Skeletal muscle cell (primary cell): ENCODE data around the gene HMGN4.
"Not testable (repeated sequence)": the region's sequence is repeated elsewhere in the genome, so short reads cannot be mapped to it uniquely, and the experiment has no call there.

Source experiments
- DNase-seq: peaks from one replicate; pipeline ENCODE4 v3.0.0-alpha.2; 2010; ENCODE audit warnings: low read depth
- H3K4me3 ChIP-seq: 2 replicates; pipeline ENCODE4 v1.5.1; 2011; ENCODE audit warnings: low read depth, mild to moderate bottlenecking, control low read depth, low read length, moderate library complexity

The HMGN4 gene

DNA sequence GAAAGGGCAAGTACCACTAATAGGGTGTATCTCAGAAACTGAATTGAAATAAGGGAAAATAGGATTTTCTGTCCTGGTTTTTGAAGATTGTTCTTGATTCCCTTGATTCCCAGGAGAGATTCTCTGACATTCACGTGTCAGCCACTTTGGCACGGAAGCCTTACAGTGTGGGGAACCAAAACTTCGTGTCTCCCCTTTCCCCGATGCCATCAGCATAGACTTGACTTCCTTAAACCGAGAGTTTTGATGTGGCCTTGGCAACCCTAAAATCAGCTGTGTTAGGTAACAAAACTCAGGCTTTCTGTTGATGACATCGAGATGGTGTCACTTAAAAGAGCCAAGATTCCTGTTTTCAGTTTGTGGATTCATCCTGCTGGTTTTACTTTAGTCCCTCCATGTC, 7.5 kb downstream of the HMGN4 start:
- DNase-seq, result no peak
- H3K4me3 ChIP-seq, result no peak overlapping the region

DNA sequence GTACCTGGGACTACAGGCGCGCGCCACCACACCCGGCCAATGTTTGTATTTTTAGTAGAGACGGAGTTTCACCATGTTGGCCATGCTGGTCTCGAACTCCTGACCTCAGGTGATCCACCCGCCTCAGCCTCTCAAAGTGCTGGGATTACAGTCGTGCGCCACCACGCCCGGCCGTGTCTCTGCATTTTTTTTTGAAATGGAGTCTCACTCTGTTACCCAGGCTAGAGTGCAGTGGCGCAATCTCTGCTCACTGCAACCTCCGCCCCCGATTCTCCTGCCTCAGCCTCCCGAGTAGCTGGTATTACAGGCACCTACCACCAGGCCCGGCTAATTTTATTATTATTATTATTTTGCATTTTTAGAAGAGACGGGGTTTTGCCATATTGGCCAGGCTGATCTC, 9.2 kb downstream of the HMGN4 start:
- H3K4me3 ChIP-seq, DNase-seq: not testable (repeated sequence)

- peak overlapping the region; percentile 53 for H3K4me3 ChIP-seq
- DNase-seq, result no peak
Measured at GRCh38 chr6:26550250-26550993, 12.3 kb downstream of the HMGN4 start.

GRCh38 chr6:26552205-26552604, 14.0 kb downstream of the HMGN4 start:
- no peak overlapping the region for H3K4me3 ChIP-seq
- no peak for DNase-seq

- H3K4me3 ChIP-seq, result peak overlapping the region; percentile 49
- DNase-seq, result no peak
Measured at GRCh38 chr6:26552640-26553188, 14.5 kb downstream of the HMGN4 start.

DNA sequence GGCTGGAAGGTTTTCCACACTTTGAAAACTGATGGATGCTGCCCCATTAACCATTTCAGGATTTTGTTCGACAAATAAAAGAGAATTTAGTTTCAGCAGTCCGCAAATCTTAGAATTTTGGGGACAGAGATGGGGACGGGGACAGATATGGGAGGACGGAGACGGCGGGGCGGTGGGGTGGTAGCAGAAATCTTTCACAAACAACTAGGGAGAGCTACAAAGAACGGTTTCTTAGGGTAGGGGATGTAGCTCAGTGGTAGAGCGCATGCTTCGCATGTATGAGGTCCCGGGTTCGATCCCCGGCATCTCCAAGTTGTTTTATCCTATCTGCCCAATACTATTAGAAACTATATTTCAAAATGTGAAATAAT, 15.1 kb downstream of the HMGN4 start:
- H3K4me3 ChIP-seq, result peak overlapping the region; percentile 49
- no peak for DNase-seq

DNA sequence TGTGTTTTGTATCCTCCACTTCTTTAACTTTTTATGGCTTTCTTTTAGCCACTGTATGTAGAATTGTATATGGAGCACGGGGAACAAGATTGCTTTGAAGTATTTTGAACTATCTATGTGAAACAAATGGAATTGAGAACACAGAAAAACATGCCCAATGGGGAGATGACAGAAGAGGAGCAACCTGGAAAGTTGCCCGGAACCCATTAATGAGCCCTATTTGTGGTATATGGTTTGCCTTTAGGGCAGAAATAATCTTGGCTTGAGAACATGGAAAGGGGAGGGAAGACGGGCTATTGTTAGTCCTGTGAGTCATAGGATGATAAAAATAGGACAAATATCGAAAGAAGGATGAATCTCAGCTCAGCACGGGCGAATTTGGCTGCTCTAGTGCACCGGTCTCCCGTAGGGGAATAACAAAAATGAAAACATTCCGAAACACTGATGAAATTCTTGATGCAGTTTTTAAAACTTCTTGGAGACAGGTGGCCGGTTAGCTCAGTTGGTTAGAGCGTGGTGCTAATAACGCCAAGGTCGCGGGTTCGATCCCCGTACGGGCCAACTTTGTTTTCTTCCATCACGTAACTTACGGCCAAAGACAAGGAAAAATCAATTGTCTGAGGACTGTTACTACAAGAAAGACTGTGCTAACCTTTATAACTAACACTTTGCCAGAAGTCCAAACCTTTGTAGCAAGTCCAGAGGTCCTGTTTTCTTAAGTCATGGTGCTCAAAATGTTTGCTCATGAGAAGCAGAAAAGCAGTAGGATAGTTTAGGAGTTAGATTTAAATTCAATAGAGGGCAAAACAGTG, 15.7 kb downstream of the HMGN4 start:
- H3K4me3 ChIP-seq, result peak overlapping the region; percentile 49

DNA sequence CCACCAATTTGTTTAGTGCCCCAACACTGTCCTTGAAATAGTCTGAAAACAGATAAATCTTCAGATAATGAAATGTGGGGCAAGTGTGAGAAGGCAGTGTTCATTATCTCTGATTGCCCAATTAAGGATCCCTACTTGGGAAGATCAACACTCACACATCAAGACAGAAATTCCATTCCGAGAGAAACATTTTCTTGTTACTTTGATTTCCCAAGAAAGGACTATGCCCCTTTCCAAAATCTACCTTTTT, 16.2 kb downstream of the HMGN4 start:
- peak overlapping the region; percentile 49 for H3K4me3 ChIP-seq
- no peak for DNase-seq

More for the DNA sequence above, 15.7 kb downstream of the HMGN4 start:
- peak; percentile 86 for DNase-seq

DNA sequence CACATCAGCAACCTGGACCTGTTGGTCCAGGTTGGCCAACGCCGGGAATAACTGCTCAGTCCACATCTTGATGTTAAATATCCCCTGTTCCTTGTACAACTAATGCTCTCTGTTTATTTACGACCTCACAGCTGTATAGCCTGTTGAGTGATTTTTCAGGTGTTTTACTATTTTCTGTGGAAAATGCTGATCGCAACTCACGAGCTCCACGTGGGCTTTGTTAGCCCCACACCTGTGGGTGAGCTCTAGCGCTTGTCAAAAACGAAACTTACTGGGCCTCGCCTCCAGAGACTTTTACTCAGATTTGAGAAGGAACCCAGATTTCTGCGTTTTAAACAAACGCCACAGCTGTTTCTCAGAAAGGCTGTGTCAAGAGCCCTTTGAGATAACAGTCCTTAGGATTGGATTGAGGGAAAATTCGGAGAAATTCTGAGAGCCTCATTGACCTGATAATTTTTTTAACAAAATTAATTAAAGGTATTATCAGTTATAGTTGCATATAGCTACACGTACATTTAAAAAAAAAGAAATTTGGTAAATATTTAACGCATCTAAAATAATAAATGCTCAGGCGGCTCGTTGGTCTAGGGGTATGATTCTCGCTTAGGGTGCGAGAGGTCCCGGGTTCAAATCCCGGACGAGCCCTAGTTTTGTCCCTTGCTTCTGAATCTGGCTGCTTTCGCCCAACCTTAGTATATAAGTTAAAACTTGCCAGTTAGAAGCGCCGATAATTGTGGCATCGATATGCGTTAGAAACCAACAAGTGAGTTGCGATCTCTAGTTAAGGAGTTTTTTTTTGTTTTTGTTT, 16.7 kb downstream of the HMGN4 start:
- peak overlapping the region; percentile 49 for H3K4me3 ChIP-seq
- DNase-seq, result no peak

DNA sequence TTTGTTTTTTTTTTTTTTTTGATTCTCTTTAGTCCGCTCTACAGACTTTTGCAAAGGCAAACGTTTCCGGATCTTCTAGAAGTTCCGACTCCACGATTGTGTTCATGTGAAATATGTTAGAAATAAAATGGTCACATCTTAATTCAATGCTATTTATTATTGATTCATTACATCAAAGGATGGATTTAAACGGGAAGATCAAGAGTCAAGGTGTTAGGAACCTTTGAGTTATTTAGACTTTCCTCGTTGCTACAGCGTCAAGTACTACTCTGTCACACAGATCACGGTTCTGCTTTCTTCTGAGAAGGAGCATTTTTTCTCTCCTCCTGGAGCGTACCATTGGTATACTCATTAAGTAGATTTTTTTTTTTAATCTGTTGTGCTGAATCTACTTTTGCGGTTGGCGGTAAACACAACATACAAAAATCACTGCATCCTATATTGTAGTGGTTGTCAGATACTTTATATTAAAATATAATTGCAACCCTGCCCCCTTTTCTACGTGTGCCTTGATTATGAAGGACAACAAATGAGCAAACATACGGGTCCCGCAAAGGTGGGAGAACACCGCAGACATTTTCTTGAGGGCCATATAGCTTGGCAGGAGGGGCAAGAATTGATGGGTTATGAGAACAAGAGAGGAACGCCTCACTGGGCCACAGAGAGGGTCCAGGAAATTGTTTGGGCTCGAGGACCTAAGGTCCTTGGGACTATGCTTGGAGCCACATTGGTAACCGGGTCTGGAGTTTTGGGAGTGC, 17.5 kb downstream of the HMGN4 start:
- no peak for DNase-seq
- H3K4me3 ChIP-seq, result peak overlapping the region; percentile 49

GRCh38 chr6:26556263-26557070, 18.3 kb downstream of the HMGN4 start:
- peak overlapping the region; percentile 49 for H3K4me3 ChIP-seq
- DNase-seq, result peak; percentile 80

DNA sequence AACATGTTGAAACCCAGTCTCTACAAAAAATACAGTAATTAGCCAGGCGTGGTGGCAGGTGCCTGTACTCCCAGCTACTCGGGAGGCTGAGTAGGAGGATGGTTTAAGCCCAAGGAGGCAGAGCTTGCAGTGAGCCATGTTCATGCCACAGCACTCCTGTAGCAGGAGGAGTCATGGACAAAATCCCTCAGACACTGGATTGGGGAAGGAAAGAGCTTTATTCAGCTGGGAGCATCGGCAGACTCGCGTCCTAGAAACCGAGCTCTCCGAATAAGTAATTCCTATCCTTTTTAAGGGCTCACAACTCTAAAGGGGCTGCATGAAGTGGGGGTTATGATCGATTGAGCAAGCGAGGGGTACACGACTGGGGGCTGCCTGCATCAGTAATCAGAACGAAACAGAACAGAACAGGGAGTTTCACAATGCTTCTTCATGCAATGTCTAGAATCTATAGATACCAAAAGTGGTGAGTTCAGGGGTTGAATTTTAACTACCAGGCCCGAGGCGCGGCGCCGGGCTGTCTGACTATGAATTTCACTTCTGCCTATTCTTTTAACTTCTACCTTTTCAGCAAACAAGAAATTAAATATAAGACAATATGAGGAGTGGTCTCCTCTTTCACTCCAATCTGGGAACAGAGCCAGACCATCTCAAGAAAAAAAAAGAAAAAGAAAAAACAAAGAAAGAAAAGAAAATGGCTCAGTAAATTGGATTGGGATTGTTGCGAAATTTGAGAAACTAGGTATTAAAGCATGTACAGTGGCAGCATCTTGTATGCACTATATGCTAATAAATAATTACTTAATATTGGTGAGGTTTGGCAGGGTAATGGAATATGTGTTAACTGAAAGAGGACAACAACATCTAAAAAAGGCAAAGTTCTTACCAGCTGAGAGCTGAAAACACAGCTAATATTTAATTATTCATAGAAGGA, 23.6 kb downstream of the HMGN4 start:
- no peak overlapping the region for H3K4me3 ChIP-seq
- no peak for DNase-seq

- DNase-seq, result no peak
- no peak overlapping the region for H3K4me3 ChIP-seq
Measured at GRCh38 chr6:26563488-26563887, 25.3 kb downstream of the HMGN4 start.

- H3K4me3 ChIP-seq, result peak overlapping the region; percentile 57
- DNase-seq, result no peak
Measured at GRCh38 chr6:26568601-26569432, 30.7 kb downstream of the HMGN4 start.

GRCh38 chr6:26569433-26569764, 31.2 kb downstream of the HMGN4 start:
- peak overlapping the region; percentile 57 for H3K4me3 ChIP-seq
- DNase-seq, result no peak

GRCh38 chr6:26570027-26570809, 32.1 kb downstream of the HMGN4 start:
- DNase-seq, result no peak
- H3K4me3 ChIP-seq, result no peak overlapping the region
